NB4 (cell line): ENCODE results near the gene ALDH5A1.

ENCODE experiments used
- DNase-seq: peaks from one replicate; pipeline ENCODE4 v3.0.0; 2010; ENCODE audit warnings: low read depth
- H3K4me3 ChIP-seq: one replicate; pipeline ENCODE4 v1.5.1; 2011; ENCODE audit warnings: mild to moderate bottlenecking, low read depth, low read length, moderate library complexity
- MYC ChIP-seq: IDR thresholded peaks from 2 replicates; pipeline ENCODE4 v1.6.1; 2011; ENCODE audit warnings: low read depth, low read length
- POLR2A ChIP-seq: IDR thresholded peaks from 2 replicates; pipeline ENCODE4 v1.6.1; 2011; ENCODE audit warnings: mild to moderate bottlenecking; ENCODE audit not compliant: insufficient read length; ENCODE audit errors: extremely low read depth
- TF ChIP-seq, protein P1 (sequence below): IDR thresholded peaks from 2 replicates; pipeline ENCODE4 v1.6.1; 2011; ENCODE audit warnings: low read depth, low read length
- TF ChIP-seq, protein P2 (sequence below): IDR thresholded peaks from one replicate; pipeline ENCODE4 v1.5.1; 2012; ENCODE audit warnings: low read depth, low read length

Gene ALDH5A1

DNA sequence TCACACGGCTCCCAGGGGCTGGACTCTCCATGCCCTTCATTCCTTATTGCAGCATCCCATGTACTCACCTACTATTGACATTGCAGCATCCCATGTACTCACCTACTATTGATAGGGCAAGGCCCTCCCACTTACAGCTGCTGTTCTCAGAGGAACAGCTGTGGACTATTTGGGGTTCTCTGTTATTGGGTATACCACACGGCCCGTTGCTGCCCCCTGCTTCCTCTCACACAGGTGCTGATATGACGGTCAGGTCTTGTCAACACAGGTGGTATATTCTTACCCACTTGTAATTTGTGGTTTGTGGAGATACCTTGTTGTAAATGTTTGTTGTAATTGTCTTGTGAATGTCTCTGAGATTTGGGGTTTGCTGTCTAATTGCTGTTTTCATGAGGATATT is 18.8 kb downstream of the ALDH5A1 start:
- TF ChIP-seq, protein P1, sequence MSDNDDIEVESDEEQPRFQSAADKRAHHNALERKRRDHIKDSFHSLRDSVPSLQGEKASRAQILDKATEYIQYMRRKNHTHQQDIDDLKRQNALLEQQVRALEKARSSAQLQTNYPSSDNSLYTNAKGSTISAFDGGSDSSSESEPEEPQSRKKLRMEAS, result no peak
- no peak for TF ChIP-seq MYC
- no peak for TF ChIP-seq POLR2A
- TF ChIP-seq, protein P2, sequence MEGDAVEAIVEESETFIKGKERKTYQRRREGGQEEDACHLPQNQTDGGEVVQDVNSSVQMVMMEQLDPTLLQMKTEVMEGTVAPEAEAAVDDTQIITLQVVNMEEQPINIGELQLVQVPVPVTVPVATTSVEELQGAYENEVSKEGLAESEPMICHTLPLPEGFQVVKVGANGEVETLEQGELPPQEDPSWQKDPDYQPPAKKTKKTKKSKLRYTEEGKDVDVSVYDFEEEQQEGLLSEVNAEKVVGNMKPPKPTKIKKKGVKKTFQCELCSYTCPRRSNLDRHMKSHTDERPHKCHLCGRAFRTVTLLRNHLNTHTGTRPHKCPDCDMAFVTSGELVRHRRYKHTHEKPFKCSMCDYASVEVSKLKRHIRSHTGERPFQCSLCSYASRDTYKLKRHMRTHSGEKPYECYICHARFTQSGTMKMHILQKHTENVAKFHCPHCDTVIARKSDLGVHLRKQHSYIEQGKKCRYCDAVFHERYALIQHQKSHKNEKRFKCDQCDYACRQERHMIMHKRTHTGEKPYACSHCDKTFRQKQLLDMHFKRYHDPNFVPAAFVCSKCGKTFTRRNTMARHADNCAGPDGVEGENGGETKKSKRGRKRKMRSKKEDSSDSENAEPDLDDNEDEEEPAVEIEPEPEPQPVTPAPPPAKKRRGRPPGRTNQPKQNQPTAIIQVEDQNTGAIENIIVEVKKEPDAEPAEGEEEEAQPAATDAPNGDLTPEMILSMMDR, result no peak
- H3K4me3 ChIP-seq, result no peak overlapping the region
- no peak for DNase-seq

DNA sequence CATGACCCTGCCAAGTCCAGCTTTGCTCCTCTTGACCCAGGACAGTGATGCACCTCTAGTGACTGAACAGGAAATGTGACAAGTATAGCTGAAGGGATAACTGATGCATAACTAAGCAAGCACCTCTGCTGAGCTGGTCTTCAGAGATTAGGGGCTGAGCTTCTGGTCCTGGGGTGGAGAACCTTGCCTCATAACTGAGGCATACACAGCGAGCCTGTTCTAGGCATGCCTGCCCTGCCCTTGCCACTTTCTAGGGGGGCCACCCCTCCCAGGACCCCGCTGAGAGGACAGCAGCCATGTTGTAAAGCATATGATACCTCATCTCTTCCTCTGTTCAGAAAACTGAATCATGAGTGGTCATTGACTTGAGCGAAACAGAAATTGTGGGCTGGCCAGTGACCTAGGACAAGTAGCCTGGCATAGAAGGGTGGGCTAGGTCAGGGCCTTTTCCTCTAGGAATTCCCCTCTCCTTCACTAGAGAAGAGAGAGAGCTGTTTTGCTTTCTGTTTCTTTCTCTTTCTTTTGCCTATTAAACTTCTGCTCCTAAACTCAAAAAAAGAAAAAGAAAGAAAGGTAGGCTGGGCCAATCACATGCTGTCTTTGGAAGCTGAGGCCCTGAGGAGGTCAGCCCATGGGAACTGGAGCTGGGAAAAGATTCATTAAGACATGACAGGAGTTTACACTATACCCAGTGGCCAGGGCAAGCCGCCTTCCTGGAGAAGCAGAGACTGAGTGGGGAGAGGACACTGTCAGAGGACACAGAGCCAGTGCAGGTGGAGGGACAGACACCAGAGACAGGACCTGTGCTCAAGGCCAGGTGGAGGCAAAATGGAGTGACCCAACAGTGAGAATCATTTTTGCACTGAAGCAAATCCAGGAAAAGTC is 23.1 kb downstream of the ALDH5A1 start:
- no peak for DNase-seq
- H3K4me3 ChIP-seq, result no peak overlapping the region
- no peak for TF ChIP-seq MYC
- TF ChIP-seq, protein P1, result no peak
- TF ChIP-seq, protein P2, result no peak
- no peak for TF ChIP-seq POLR2A

DNA sequence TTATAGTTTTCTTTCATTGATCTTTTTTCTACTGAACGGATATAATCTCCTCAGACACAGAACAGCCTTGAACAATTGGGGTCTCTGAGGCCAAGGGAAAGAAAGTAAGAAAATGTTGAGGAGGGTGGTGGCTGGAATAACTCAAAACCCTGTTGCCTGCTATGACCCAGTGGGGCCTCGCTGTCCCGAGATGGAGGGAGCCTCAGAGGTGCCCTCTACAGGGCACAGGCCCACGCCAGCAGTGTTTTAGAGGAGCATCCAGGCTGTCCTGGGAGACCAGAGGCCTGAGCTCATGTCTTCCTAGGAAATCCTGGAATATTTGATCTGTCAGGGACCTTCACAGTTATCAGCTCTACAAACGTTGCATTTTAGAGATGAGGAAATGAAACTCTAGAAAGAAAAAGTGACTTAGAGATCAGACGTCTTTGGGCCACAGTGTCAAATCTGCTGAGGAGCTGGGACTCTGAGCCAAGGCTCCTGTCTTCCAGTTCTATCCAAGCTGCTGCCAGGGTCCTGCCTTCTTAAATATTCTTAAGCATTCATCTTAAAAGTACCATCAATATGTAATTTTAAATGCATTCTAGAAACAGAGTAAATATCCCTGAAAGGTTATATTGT is 26.3 kb downstream of the ALDH5A1 start:
- TF ChIP-seq MYC, result no peak
- TF ChIP-seq, protein P1, result no peak
- TF ChIP-seq, protein P2, result peak; percentile 82
- TF ChIP-seq POLR2A, result no peak
- H3K4me3 ChIP-seq, result no peak overlapping the region
- peak; percentile 50 for DNase-seq

DNA sequence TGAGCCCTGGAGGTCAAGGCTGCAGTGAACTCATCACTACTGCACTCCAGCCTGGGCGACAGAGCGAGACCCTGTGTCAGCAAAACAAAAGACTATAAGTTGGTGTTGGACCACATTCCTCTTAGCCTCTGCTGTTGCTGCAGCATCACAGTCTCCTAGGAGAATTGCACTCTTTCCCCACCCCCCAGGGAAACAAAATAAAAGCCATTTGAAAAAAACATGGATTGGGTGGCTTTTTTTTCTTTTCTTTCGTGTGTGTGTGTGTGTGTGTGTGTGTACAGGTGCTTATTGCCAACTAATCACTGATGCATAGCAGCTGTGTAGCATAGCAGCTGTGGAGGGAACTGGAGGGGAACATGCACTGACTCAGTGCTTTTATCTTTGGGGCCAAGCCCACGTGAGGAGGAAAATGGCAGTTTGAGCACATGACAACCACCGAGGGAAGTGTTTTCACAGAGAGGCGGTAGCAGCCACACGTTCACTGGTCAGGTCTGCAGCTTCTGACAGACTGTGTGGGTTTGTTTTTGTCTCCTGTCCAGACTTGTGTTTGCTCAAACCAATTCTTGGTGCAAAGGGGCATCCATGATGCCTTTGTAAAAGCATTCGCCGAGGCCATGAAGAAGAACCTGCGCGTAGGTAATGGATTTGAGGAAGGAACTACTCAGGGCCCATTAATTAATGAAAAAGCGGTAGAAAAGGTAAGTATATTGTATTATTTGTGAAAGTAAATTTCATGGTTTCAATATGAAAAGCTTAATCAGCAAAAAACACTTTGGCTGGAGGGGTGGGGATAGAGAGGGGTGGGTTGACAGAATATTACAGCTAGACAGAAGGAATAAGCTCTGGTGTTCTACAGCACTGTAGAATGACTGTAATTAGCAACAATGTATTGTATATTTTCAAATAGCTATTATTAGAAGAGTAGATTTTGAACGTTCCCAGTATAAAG is 27.7 kb downstream of the ALDH5A1 start:
- no peak overlapping the region for H3K4me3 ChIP-seq
- no peak for DNase-seq
- no peak for TF ChIP-seq MYC
- TF ChIP-seq, protein P1, result no peak
- TF ChIP-seq POLR2A, result no peak
- TF ChIP-seq, protein P2, result no peak

DNA sequence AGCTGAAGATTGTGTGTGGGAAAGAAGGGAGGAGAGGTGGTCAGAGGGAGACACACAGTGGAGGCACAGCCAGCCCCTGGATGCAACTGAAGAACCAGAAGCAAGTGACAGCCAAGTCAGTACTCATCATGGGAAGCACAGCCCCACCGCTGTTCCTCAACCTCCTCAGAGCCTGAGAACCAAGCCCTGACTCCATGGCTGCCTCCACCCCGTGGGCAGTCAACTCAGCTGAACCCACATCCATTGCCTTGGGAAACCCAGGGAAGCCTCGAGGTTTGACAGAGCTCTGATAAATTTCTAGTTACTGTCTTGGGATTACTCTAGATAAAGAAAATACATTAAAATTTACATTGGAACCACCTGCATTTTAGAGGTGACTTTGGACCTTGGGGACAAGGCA is 29.6 kb downstream of the ALDH5A1 start:
- DNase-seq, result no peak
- TF ChIP-seq, protein P2, result no peak
- TF ChIP-seq, protein P1, result no peak
- TF ChIP-seq MYC (no peak), POLR2A (no peak)
- H3K4me3 ChIP-seq, result no peak overlapping the region
